HG03103 (cell line): ENCODE measurements around the gene HES4.
"Not testable (repeated sequence)": the region's sequence is repeated elsewhere in the genome, so short reads cannot be mapped to it uniquely, and the experiment has no call there.

Experiments
- ATAC-seq: cut with Tn5 transposase; IDR thresholded peaks from one replicate; pipeline ENCODE4 v1.9.1; 2021; ENCODE audit warnings: low read depth; ENCODE audit not compliant: unreplicated experiment

HES4 gene

DNA sequence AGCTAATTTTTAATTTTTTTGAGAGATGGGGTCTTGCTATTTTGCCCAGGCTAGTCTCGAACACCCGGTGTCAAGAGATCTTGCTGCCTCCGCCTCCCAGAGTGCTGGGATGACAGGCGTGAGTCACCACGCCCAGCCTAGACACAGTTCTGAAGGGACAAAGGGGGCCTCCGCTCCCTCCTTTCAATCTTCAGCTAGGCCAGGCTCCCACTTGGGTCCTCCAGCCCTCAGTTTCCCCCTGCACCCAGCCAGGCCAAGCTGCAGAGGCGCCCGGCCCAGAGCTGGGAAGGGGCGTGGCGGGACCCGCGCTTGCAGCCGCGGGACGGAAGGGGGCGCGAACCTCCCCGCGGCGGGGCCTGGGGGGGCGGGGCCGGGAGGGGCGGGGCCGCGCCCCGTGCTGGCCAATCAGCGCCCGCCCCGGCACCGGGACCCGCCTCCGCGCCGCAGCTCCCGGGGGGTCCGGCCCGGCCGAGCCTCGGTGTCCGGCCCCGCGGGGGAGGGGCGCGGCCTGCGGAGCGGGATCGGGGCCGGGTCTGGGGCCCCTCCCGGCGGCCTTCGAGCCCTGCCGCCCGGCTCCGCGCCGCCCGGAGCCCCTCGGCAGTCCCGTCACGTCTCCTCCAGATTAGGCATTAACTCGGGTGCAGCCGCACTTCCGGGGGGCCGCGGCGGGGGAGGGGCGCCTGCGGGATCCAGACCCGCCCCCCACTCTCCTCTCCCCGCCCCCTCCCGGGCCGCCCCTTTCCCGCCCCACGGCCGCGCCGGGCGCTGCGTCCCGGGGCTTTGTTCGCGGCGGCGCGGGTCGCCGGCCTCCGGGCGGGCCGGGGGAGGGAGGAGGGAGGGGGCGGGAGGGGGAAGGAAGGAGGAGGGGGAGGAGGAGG lies 19.5 kb upstream of the HES4 start:
- peak; percentile 64 for ATAC-seq

GRCh38 chr1:1018321-1018685 lies 18.4 kb upstream of the HES4 start:
- not testable (repeated sequence) for ATAC-seq

DNA sequence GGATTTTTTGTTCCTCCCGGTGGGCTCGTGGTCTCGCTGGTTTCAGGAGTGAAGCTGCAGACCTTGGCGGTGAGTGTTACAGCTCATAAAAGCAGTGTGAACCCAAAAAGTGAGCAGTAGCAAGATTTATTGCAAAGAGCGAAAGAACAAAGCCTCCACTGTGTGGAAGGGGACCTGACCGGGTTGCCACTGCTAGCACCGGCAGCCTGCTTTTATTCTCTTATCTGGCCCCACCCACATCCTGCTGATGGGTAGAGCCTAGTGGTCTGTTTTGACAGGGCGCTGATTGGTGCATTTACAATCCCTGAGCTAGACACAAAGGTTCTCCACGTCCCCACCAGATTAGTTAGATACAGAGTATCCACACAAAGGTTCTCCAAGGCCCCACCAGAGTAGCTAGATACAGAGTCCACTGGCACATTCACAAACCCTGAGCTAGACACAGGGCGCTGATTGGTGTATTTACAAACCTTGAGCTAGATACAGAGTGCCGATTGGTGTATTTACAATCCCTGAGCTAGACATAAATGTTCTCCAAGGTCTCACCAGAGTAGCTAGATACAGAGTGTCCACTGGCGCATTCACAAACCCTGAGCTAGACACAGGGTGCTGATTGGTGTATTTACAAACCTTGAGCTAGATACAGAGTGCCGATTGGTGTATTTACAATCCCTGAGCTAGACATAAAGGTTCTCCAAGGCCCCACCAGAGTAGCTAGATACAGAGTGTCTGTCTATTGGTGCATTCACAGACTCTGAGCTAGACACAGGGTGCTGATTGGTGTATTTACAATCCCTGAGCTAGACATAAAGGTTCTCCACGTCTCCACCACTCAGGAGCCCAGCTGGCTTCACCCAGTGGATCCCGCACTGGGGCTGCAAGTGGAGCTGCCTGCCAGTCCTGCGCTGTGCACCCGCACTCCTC lies 17.8 kb upstream of the HES4 start:
- ATAC-seq: not testable (repeated sequence)

GRCh38 chr1:1014799-1015681 lies 15.1 kb upstream of the HES4 start:
- no peak for ATAC-seq

DNA sequence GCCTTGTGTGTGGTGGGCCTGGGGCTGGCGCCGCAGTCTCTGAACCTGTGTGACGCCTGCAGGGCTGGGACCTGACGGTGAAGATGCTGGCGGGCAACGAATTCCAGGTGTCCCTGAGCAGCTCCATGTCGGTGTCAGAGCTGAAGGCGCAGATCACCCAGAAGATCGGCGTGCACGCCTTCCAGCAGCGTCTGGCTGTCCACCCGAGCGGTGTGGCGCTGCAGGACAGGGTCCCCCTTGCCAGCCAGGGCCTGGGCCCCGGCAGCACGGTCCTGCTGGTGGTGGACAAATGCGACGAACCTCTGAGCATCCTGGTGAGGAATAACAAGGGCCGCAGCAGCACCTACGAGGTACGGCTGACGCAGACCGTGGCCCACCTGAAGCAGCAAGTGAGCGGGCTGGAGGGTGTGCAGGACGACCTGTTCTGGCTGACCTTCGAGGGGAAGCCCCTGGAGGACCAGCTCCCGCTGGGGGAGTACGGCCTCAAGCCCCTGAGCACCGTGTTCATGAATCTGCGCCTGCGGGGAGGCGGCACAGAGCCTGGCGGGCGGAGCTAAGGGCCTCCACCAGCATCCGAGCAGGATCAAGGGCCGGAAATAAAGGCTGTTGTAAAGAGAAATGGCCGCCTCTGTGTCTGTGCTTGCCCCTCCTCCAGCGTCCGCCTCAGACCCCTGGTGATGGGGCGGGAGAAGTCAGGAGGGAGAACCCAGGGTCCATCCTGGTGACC lies 14.2 kb upstream of the HES4 start:
- no peak for ATAC-seq

DNA sequence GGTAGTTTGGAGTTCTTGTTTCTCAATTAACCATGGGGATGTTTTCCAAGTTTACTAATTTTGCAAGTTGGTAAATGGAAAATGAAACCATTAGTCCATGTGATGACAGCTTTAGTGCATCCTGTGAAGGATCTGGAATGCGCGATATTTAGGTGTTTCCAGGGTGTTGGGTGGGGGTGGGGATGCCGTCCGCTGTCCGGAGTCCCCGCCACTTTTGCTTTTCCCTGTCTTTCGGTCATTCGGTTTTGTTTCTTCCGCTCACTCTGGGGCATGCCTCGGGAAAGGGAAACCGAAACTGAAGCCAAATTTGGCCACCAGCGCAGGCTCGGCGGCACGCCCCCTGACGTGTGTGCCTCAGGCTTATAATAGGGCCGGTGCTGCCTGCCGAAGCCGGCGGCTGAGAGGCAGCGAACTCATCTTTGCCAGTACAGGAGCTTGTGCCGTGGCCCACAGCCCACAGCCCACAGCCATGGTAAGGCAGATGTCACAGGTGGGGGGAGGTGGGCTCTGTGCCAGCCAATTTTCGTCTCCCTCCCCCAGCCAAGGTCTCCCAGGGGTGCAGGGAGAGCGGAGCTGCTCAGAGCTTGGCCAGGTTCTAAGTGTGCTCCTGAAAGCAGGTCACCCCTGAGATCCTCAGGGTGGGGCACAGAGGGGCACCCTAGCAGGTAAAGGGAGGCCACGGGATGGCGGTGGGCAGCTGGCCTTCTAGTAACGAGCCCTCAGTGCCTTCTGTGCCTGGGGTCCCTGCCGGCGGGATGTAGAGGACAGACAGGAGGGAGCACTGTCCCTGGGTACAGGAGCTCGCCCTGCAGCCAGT lies 13.4 kb upstream of the HES4 start, which contains the start of gene ISG15:
ISG15 (plus strand) TSS at position 393 of the 817 bp plus-strand sequence; CDS start at position 470, 77 bp downstream.
- ATAC-seq: peak; percentile 77

- not testable (repeated sequence) for ATAC-seq
These were observed 12.8 kb upstream of the HES4 start for GRCh38 chr1:1012736-1013104.

GRCh38 chr1:1011396-1011949 lies 11.6 kb upstream of the HES4 start:
- ATAC-seq: no peak

- not testable (repeated sequence) for ATAC-seq
These were observed 10.2 kb upstream of the HES4 start for GRCh38 chr1:1010131-1010530.

DNA sequence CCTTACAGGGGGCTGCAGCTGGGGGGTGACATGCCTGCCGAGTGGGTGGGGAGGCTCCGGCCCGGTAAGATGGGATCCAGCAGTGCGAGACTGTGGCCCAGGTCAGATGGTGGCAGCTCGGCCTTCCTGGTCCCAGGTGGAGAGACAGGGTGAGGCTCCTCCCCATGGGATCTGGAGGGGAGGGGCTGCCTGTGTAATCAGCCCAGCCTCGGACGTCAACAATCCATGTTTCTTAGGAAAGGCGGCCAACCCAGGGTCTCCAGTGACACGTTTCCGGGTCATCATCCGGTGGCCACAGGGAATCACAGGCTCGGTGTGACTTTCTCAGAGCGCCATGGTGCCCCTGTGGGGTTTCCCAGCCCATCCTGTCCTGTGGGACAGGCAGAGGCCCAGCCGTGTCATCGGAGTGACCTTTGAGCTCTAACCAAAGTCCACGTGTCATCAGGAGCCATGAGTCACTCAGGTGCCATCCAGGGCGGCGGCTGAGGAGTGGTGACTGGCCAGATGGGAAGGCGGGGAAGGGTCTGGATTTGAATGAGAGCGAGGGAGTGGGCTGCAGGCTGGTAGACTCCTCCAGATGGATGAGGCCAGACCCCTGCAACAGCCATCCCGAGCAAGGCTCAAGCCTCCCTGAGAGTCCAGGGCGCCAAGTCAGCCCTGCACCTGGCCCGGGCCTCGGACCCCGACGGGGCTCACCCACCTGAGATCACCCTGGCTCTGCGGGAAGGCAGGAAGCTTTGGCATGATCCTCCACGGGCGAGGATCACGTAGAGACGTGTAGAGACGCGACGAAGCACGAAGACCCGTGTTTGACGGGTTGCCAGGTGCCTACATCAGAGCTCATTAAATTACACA lies 6.6 kb upstream of the HES4 start:
- no peak for ATAC-seq

GRCh38 chr1:1005774-1006304 lies 5.9 kb upstream of the HES4 start:
- no peak for ATAC-seq

- ATAC-seq: no peak
These were observed 5.1 kb upstream of the HES4 start for GRCh38 chr1:1004780-1005697.

GRCh38 chr1:1004420-1004779 lies 4.5 kb upstream of the HES4 start:
- no peak for ATAC-seq

DNA sequence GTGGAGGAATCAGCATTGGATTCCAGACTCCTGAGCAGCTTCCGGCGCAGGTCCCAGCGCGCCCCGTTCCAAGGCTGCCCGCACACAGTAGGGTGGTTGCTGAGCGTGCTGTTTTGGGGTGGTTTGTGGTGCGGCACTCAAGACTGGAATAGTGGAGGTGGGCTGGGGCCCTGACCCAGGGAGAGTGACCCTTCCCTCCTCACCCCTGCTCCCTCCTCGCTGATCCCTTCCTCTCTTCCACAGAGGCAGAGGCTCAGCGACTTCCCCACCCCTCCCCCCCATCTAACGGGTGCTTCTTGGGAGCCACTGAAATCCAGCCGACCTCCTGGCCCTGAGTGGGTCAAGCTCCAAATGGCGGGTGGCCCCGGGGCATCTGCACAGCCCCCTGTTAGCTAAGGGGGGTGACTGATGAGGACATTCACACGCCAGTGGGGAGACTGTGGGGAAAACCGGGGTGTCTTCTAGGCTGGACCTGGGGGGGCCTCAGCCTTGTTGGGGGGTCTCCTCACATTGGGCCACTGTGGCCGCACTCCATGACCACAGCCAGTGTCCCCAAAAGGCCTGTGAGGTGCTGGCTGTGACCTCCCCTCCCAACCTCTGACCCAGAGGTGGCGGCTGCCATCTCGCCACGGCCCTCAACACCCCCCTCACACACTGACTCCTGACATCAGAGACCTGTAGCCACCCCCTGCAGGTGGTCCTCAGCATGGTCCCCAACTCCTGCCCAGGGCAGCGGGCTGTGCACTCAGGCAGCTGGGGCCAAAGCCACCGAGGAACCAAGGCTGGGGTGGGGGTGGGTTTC lies 3.9 kb upstream of the HES4 start:
- ATAC-seq: no peak

DNA sequence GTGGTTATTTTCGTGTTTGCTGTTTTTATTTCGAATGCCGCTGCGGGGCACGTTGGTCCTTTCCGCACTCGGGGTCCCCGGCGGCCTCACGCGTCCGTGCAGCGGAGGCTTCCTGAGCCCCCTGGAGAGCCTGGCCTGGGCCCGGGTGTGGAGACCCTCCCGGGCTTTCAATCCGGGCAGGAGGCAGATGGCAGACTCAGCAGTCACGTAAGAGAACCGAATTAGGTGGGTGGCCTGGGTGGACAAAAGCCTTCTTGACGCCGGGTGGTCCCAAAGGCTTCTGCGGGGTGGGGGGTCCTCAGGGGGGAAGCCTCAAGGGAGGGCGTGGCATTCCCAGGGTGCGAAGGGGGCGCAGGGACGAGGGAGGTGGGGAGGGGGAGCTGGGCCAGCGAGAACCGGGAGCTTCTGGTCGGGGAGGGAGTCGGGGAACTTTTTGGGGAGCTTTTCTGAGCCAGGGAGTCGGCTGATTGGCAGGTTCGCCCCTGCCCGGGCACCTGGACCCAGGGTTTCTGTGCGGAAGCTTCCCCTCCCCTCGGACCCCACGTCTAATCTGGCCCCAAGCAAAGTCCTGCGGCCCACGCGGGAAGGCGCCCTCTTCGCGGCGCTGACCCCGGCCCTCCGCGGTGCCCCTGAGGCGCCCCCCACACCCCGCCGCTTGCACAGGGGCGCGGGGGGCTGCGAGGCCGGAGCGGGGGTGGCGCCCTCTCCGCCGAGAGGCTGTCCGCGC lies 1.3 kb upstream of the HES4 start:
- no peak for ATAC-seq
